GM12878 (cell line): Measurements from ENCODE around the gene PATL2. TPM values are rescaled to one million over a fixed set of nuclear protein-coding genes. Genes with fewer than 3 reads are reported as not detected.

Experiments
- PRDM15 ChIP-seq: fragments of 450-650 bp; formaldehyde crosslinking; IDR thresholded peaks from 2 replicates; pipeline ENCODE4 v1.4.0; 2020; ENCODE audit warnings: mild to moderate bottlenecking, moderate library complexity
- TCF7 ChIP-seq: IDR thresholded peaks from 2 replicates; pipeline ENCODE4 v1.6.1; 2014; ENCODE audit warnings: antibody characterized with exemption, borderline replicate concordance
- polyA plus RNA-seq, 11 experiments: library from polyadenylated mRNA; depleted of rRNA in 4 of 11; unstranded in 6 of 11; stranded (reverse) in 5 of 11; fragments of >200 nt; fragmentation: Nextera tagmentation in 4 of 11; fragmentation: Illumina TruSeq in 1 of 11; extraction: Ambion mirVana in 4 of 11; extraction: Trizol in 1 of 11; gene quantifications; 1 replicate in 1 of 11; 2 replicates in 10 of 11; pipeline versions ENCODE4 v1.2.1 to v1.2.3, GENCODE V29; 2011 to 2016; ENCODE audit warnings: inconsistent platforms in 2 of 11, missing spikeins in 2 of 11, low read depth in 1 of 11
- total RNA-seq, 4 experiments: library from RNA; depleted of rRNA in 3 of 4; stranded (reverse); fragments of >200 nt in 3 of 4; fragmentation: Illumina TruSeq in 1 of 4; extraction: Trizol in 1 of 4; gene quantifications; 2 replicates each; pipeline versions ENCODE4 v1.2.1 to v1.2.3, GENCODE V29; 2013 to 2021
- TF ChIP-seq, protein P1 (sequence below): fragments of 450-650 bp; formaldehyde crosslinking; IDR thresholded peaks from 2 replicates; pipeline ENCODE4 v1.4.0; 2022; ENCODE audit warnings: mild to moderate bottlenecking, moderate library complexity

PATL2 gene
- total and polyA plus RNA-seq, 10 of the 15 experiments (the other 5 are each of a cell fraction or from before 2014, with no cell fraction given) = 4.2 to 16.2 (median 12.1) TPM

GRCh38 chr15:44720460-44721176, 9.5 kb upstream of the PATL2 start (continued):
- TF ChIP-seq PRDM15 (CRISPR knock-in tag) = 0 out of 2 replicates have a peak, but pooled peaks have one; percentile 14
- TF ChIP-seq TCF7 = no peak
- TF ChIP-seq, protein P1, sequence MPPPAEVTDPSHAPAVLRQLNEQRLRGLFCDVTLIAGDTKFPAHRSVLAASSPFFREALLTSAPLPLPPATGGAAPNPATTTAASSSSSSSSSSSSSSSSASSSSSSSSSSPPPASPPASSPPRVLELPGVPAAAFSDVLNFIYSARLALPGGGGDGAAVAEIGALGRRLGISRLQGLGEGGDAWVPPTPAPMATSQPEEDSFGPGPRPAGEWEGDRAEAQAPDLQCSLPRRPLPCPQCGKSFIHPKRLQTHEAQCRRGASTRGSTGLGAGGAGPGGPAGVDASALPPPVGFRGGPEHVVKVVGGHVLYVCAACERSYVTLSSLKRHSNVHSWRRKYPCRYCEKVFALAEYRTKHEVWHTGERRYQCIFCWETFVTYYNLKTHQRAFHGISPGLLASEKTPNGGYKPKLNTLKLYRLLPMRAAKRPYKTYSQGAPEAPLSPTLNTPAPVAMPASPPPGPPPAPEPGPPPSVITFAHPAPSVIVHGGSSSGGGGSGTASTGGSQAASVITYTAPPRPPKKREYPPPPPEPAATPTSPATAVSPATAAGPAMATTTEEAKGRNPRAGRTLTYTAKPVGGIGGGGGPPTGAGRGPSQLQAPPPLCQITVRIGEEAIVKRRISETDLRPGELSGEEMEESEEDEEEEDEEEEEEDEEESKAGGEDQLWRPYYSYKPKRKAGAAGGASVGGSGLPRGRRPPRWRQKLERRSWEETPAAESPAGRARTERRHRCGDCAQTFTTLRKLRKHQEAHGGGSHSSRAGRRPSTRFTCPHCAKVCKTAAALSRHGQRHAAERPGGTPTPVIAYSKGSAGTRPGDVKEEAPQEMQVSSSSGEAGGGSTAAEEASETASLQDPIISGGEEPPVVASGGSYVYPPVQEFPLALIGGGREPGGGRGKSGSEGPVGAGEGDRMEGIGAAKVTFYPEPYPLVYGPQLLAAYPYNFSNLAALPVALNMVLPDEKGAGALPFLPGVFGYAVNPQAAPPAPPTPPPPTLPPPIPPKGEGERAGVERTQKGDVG (CRISPR knock-in tag) = 0 out of 2 replicates have a peak, but pooled peaks have one; percentile 32
